Measurements from ENCODE around the gene FAM171A1.

Gene FAM171A1

DNA sequence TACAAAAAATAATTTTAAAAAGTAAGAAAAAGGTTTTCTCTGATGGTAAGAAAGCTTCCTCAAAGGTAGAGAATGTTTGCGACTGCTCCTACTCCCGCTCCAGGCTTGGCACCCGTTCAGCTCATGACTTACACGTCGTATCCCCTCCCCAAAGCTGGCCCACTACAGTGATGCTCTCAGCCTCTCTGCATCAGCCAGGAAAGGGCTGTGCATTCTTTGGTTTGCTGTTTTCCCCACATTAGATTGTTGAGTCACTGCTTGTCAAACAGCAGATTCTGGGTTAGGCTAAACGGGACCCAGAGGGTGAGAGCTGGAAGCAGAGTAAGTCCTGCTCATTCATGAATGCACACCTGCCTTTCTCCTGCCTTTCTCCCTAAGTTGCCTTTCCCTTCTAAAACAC, 147.9 kb downstream of the FAM171A1 start:
- no peaks in the 10 kb centered on the region for H3K27me3 ChIP-seq (replicated peaks; ENCODE audit: insufficient read depth, low read length)
- H3K27ac ChIP-seq (ENCODE audit: low read length) = no peak overlapping the region
- no peaks in the 10 kb centered on the region for H3K9me3 ChIP-seq (replicated peaks; ENCODE audit: insufficient read depth, low read length)
- no peak for DNase-seq
- no peak overlapping the region for H3K9ac ChIP-seq (ENCODE audit: low read length)
- H3K4me3 ChIP-seq (ENCODE audit: low read length) = no peak overlapping the region
- H3F3A ChIP-seq (ENCODE audit: insufficient read depth, low read length) = no peaks in the 10 kb centered on the region
- no peak overlapping the region for H2AFZ ChIP-seq (ENCODE audit: low read length)
- H4K20me1 ChIP-seq (ENCODE audit: insufficient read depth, low read length) = no peaks in the 10 kb centered on the region
- H3K36me3 ChIP-seq (replicated peaks; ENCODE audit: insufficient read depth, low read length) = no peaks in the 10 kb centered on the region
- H3K4me2 ChIP-seq (ENCODE audit: low read depth, low read length) = no peak overlapping the region
- TF ChIP-seq EZH2 (optimal IDR thresholded peaks at IDR 0.05; ENCODE audit: low read depth, low read length) (no peak), EZH2phosphoT487 (IDR thresholded peaks at IDR 0.05; ENCODE audit: low read length) (no peak)
- TF ChIP-seq, protein P1, sequence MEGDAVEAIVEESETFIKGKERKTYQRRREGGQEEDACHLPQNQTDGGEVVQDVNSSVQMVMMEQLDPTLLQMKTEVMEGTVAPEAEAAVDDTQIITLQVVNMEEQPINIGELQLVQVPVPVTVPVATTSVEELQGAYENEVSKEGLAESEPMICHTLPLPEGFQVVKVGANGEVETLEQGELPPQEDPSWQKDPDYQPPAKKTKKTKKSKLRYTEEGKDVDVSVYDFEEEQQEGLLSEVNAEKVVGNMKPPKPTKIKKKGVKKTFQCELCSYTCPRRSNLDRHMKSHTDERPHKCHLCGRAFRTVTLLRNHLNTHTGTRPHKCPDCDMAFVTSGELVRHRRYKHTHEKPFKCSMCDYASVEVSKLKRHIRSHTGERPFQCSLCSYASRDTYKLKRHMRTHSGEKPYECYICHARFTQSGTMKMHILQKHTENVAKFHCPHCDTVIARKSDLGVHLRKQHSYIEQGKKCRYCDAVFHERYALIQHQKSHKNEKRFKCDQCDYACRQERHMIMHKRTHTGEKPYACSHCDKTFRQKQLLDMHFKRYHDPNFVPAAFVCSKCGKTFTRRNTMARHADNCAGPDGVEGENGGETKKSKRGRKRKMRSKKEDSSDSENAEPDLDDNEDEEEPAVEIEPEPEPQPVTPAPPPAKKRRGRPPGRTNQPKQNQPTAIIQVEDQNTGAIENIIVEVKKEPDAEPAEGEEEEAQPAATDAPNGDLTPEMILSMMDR (IDR thresholded peaks at IDR 0.05; ENCODE audit: low read length) = no peak
- H3K79me2 ChIP-seq (ENCODE audit: low read length) = no peaks in the 10 kb centered on the region
- H3K4me1 ChIP-seq (ENCODE audit: low read length) = no peaks in the 10 kb centered on the region
- no peaks in the 10 kb centered on the region for H3K9me2 ChIP-seq (replicated peaks; ENCODE audit: insufficient read depth, low read length)

DNA sequence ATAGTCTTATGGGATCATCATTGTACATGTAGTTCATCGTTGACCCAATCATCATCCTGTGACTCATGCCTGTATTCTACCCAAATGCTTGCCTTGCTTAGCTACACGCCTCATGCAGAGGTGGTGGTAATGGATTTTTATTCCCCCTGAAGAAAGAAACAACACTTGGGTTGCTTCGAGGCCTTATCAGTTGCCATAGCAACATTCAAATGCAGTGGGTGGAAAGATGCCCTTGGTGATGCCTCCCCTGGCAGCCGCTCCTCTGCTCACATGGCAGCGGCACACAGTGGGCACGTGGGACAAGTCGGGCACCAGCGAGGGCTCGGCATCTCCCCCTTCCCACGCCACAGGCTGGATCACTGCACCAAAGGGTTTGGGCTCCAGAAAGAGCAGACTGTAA, 148.6 kb downstream of the FAM171A1 start:
- DNase-seq = no peak
- TF ChIP-seq, protein P1 (IDR thresholded peaks at IDR 0.05; ENCODE audit: low read length) = no peak
- TF ChIP-seq EZH2phosphoT487 (IDR thresholded peaks at IDR 0.05; ENCODE audit: low read length) = no peak
- TF ChIP-seq EZH2 (optimal IDR thresholded peaks at IDR 0.05; ENCODE audit: low read depth, low read length) = no peak
- H3K4me2 ChIP-seq (ENCODE audit: low read depth, low read length) = no peak overlapping the region

DNA sequence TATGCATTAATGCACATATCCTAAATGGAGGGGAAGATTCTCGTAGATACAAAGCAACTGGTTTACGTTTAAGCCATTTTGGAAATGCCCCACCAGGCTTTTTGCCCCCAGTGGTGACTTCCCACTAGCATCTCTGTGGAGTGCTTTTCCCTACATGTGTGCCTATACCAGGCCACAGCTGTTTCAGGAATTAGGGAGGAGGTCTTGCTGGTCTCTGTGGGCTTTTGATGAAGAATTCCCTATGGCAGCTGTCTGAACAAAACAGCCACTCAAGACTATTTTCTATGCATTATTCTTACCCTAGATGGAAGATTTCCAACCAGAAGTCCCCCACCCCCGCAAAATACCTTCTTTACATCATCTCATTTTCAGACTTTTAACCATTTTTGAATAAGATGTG, 150.6 kb downstream of the FAM171A1 start:
- Histone ChIP-seq H3K9me3 (replicated peaks; ENCODE audit: insufficient read depth, low read length) (no peaks in the 10 kb centered on the region), H3K36me3 (replicated peaks; ENCODE audit: insufficient read depth, low read length) (no peaks in the 10 kb centered on the region), H3K79me2 (ENCODE audit: low read length) (no peaks in the 10 kb centered on the region), H3F3A (ENCODE audit: insufficient read depth, low read length) (no peaks in the 10 kb centered on the region), H3K27ac (ENCODE audit: low read length) (no peak overlapping the region), H3K9ac (ENCODE audit: low read length) (no peak overlapping the region), H3K4me2 (ENCODE audit: low read depth, low read length) (no peak overlapping the region), H3K9me2 (replicated peaks; ENCODE audit: insufficient read depth, low read length) (no peaks in the 10 kb centered on the region), H4K20me1 (ENCODE audit: insufficient read depth, low read length) (no peaks in the 10 kb centered on the region), H3K4me1 (ENCODE audit: low read length) (no peaks in the 10 kb centered on the region), H3K27me3 (replicated peaks; ENCODE audit: insufficient read depth, low read length) (no peaks in the 10 kb centered on the region), H3K4me3 (ENCODE audit: low read length) (no peak overlapping the region), H2AFZ (ENCODE audit: low read length) (no peak overlapping the region)
- TF ChIP-seq EZH2 (optimal IDR thresholded peaks at IDR 0.05; ENCODE audit: low read depth, low read length) (no peak), EZH2phosphoT487 (IDR thresholded peaks at IDR 0.05; ENCODE audit: low read length) (no peak)
- TF ChIP-seq, protein P1 (IDR thresholded peaks at IDR 0.05; ENCODE audit: low read length) = no peak
- DNase-seq = no peak

More for the DNA sequence above, 148.6 kb downstream of the FAM171A1 start:
- Histone ChIP-seq H3K4me1 (ENCODE audit: low read length) (no peaks in the 10 kb centered on the region), H3K27me3 (replicated peaks; ENCODE audit: insufficient read depth, low read length) (no peaks in the 10 kb centered on the region), H3F3A (ENCODE audit: insufficient read depth, low read length) (no peaks in the 10 kb centered on the region), H4K20me1 (ENCODE audit: insufficient read depth, low read length) (no peaks in the 10 kb centered on the region), H3K79me2 (ENCODE audit: low read length) (no peaks in the 10 kb centered on the region), H3K9me3 (replicated peaks; ENCODE audit: insufficient read depth, low read length) (no peaks in the 10 kb centered on the region), H3K9me2 (replicated peaks; ENCODE audit: insufficient read depth, low read length) (no peaks in the 10 kb centered on the region), H3K27ac (ENCODE audit: low read length) (no peak overlapping the region), H3K9ac (ENCODE audit: low read length) (no peak overlapping the region), H3K4me3 (ENCODE audit: low read length) (no peak overlapping the region), H3K36me3 (replicated peaks; ENCODE audit: insufficient read depth, low read length) (no peaks in the 10 kb centered on the region), H2AFZ (ENCODE audit: low read length) (no peak overlapping the region)
